Measurements from ENCODE around the gene TP53AIP1. TPM values are rescaled to one million over a fixed set of nuclear protein-coding genes. Genes with fewer than 3 reads are reported as not detected.

The TP53AIP1 gene
- total and polyA plus RNA-seq, 7 experiments from 2014 or later, result not detected

- Histone ChIP-seq H3K27me3 (ENCODE audit: control insufficient read depth in 2 of 2, insufficient read depth in 2 of 2, low read length in 2 of 2) (no peaks in the 10 kb centered on the region), H3K4me1 (ENCODE audit: control insufficient read depth in 2 of 2, insufficient read depth in 2 of 2, low read length in 2 of 2) (peaks cover 0 to 2% of the 10 kb centered on the region in 2 donors), H3K36me3 (ENCODE audit: control insufficient read depth in 2 of 3, insufficient read depth in 3 of 3, low read length in 3 of 3) (no peaks in the 10 kb centered on the region), H3K27ac (ENCODE audit: low read depth, low read length) (no peak overlapping the region), H3K9me3 (ENCODE audit: control insufficient read depth in 2 of 3, low read length in 3 of 3) (no peaks in the 10 kb centered on the region), H3K4me3 (ENCODE audit: low read length) (peak overlapping the region; percentile 24)
- no peak for DNase-seq
- intact Hi-C loops (cut with micrococcal nuclease), result no loop called here
- no peaks in the 10 kb centered on the region for H3K36me3 Mint-ChIP-seq
- peak overlapping the region in 5 of 10 donors; percentile 23 to 56 (median 31) for H3K4me3 Mint-ChIP-seq
- peaks cover 0 to 7% (median 0%) of the 10 kb centered on the region in 5 donors for H3K27me3 Mint-ChIP-seq
- ATAC-seq, result no peak
- H3K27ac Mint-ChIP-seq, result peak overlapping the region in 2 of 9 donors; percentile 1 to 63
- H3K4me1 Mint-ChIP-seq, result peaks cover 10 to 14% (median 11%) of the 10 kb centered on the region in 7 donors
- H3K9me3 Mint-ChIP-seq, result no peaks in the 10 kb centered on the region
- ChIA-PET CTCF (no interaction called here), POLR2A (interaction anchor here (0.5 kb wide), 1 partner anchor 789 kb away, joined by 6 read pairs; no protein-coding TSS in a partner anchor)
Measured at GRCh38 chr11:128927683-128928336, 14.9 kb downstream of the TP53AIP1 start.

DNA sequence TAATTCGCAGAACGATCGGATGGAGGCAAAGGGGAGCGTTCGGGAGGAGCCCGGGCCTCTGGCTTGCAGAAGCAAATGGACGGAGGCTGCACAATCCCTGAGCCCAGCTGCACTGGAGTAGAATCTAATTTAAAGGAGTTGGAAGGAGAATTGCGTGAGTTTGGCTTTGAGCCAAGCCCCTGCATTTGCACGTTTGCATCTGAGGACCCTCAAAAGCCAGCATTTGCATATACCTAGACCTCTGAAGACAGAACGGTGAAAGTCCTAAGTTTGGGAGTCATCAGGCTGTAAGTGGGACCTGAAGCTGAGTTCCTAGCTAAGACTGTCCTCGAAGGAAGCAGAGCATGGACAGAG, 15.6 kb downstream of the TP53AIP1 start:
- Histone ChIP-seq H3K4me1 (ENCODE audit: control insufficient read depth in 2 of 2, insufficient read depth in 2 of 2, low read length in 2 of 2) (peaks cover 0 to 2% of the 10 kb centered on the region in 2 donors), H3K27ac (ENCODE audit: low read depth, low read length) (no peak overlapping the region), H3K27me3 (ENCODE audit: control insufficient read depth in 2 of 2, insufficient read depth in 2 of 2, low read length in 2 of 2) (no peaks in the 10 kb centered on the region), H3K9me3 (ENCODE audit: control insufficient read depth in 2 of 3, low read length in 3 of 3) (no peaks in the 10 kb centered on the region), H3K4me3 (ENCODE audit: low read length) (no peak overlapping the region), H3K36me3 (ENCODE audit: control insufficient read depth in 2 of 3, insufficient read depth in 3 of 3, low read length in 3 of 3) (no peaks in the 10 kb centered on the region)
- no peak for DNase-seq
- POLR2A ChIA-PET, result no interaction called here
- H3K27ac Mint-ChIP-seq, result no peak overlapping the region
- no peaks in the 10 kb centered on the region for H3K9me3 Mint-ChIP-seq
- intact Hi-C loops (cut with micrococcal nuclease), result no loop called here
- no peaks in the 10 kb centered on the region for H3K36me3 Mint-ChIP-seq
- H3K4me3 Mint-ChIP-seq, result no peak overlapping the region
- H3K4me1 Mint-ChIP-seq, result peaks cover 10 to 14% (median 11%) of the 10 kb centered on the region in 7 donors
- H3K27me3 Mint-ChIP-seq, result peaks cover 0 to 7% (median 0%) of the 10 kb centered on the region in 5 donors
- no peak for ATAC-seq
- CTCF ChIA-PET, result no interaction called here

DNA sequence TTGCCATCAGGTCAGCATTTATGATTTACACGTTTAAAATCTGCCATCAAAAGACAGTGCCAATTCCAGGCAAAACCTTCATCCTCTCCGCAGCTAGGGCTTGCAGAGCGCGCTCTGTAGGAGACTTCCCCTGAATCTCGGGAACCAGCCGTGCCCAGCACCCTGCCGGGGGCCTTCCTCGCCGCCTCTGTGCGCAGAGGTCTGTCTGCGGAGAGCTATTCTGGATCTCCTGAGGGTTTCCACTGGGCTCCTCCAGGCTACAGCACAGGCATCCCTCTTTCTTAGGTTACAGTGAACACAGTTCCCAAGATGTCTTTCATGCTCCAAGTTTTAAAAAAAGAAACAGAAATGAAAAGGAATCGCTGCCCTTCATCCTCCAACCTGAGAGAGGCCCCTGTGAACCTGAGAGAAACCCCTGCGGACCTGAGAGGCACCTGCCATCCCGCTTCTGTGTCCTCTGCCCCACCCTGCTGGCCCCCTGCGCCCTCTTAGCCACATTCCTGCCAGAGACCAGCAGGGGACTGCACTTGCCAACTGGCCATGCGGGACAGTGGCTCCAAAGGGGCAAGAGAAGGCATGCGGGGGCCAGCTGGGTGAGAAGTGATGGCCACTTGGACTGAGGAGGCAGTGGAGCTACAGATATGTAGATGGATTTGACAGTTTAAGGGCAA, 16.1 kb downstream of the TP53AIP1 start:
- intact Hi-C loops (cut with micrococcal nuclease), result no loop called here
- CTCF ChIA-PET, result no interaction called here
- H3K36me3 Mint-ChIP-seq, result no peaks in the 10 kb centered on the region
- Histone ChIP-seq H3K4me1 (ENCODE audit: control insufficient read depth in 2 of 2, insufficient read depth in 2 of 2, low read length in 2 of 2) (peaks cover 0 to 2% of the 10 kb centered on the region in 2 donors), H3K9me3 (ENCODE audit: control insufficient read depth in 2 of 3, low read length in 3 of 3) (no peaks in the 10 kb centered on the region), H3K36me3 (ENCODE audit: control insufficient read depth in 2 of 3, insufficient read depth in 3 of 3, low read length in 3 of 3) (no peaks in the 10 kb centered on the region), H3K27ac (ENCODE audit: low read depth, low read length) (no peak overlapping the region), H3K4me3 (ENCODE audit: low read length) (no peak overlapping the region), H3K27me3 (ENCODE audit: control insufficient read depth in 2 of 2, insufficient read depth in 2 of 2, low read length in 2 of 2) (no peaks in the 10 kb centered on the region)
- POLR2A ChIA-PET, result no interaction called here
- peaks cover 10 to 14% (median 11%) of the 10 kb centered on the region in 7 donors for H3K4me1 Mint-ChIP-seq
- no peak overlapping the region for H3K27ac Mint-ChIP-seq
- ATAC-seq, result no peak
- DNase-seq, result no peak
- no peak overlapping the region for H3K4me3 Mint-ChIP-seq
- H3K27me3 Mint-ChIP-seq, result peaks cover 0 to 7% (median 0%) of the 10 kb centered on the region in 5 donors
- H3K9me3 Mint-ChIP-seq, result no peaks in the 10 kb centered on the region

- Histone ChIP-seq H3K27me3 (ENCODE audit: control insufficient read depth in 2 of 2, insufficient read depth in 2 of 2, low read length in 2 of 2) (no peaks in the 10 kb centered on the region), H3K4me3 (ENCODE audit: low read length) (no peak overlapping the region), H3K36me3 (ENCODE audit: control insufficient read depth in 2 of 3, insufficient read depth in 3 of 3, low read length in 3 of 3) (no peaks in the 10 kb centered on the region), H3K27ac (ENCODE audit: low read depth, low read length) (no peak overlapping the region), H3K4me1 (ENCODE audit: control insufficient read depth in 2 of 2, insufficient read depth in 2 of 2, low read length in 2 of 2) (peaks cover 0 to 2% of the 10 kb centered on the region in 2 donors), H3K9me3 (ENCODE audit: control insufficient read depth in 2 of 3, low read length in 3 of 3) (no peaks in the 10 kb centered on the region)
- CTCF ChIA-PET, result no interaction called here
- Mint-ChIP-seq H3K4me1 (peaks cover 10 to 14% (median 11%) of the 10 kb centered on the region in 7 donors), H3K4me3 (no peak overlapping the region), H3K27ac (no peak overlapping the region), H3K9me3 (no peaks in the 10 kb centered on the region), H3K27me3 (peaks cover 0 to 7% (median 0%) of the 10 kb centered on the region in 5 donors), H3K36me3 (no peaks in the 10 kb centered on the region)
- ATAC-seq (no peak), DNase-seq (no peak)
- POLR2A ChIA-PET, result no interaction called here
- intact Hi-C loops (cut with micrococcal nuclease), result no loop called here
Measured at GRCh38 chr11:128926000-128926399, 16.7 kb downstream of the TP53AIP1 start.

DNA sequence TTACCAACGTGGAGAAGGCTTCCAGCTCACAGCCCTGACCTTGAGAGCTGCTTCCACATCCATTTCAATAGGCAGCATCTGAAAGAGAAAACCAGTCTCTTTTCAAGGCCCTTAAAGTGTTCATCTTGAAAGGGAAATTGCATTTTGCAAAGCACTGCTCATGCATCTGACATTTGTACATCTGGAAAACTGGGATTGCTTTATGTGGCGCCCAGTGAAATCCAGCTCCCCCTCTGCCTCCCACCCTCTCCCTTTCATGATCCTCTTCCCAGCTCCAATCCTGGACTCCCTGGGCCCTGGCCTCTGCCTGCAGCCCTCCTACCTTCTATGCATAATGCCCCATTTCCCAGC, 17.4 kb downstream of the TP53AIP1 start:
- ChIA-PET POLR2A (no interaction called here), CTCF (no interaction called here)
- DNase-seq (no peak), ATAC-seq (no peak)
- H3K4me1 ChIP-seq (ENCODE audit: control insufficient read depth in 2 of 2, insufficient read depth in 2 of 2, low read length in 2 of 2), result peaks cover 0 to 2% of the 10 kb centered on the region in 2 donors
- Mint-ChIP-seq H3K4me1 (peaks cover 10 to 14% (median 11%) of the 10 kb centered on the region in 7 donors), H3K36me3 (no peaks in the 10 kb centered on the region), H3K9me3 (no peaks in the 10 kb centered on the region), H3K27me3 (peaks cover 0 to 10% (median 0%) of the 10 kb centered on the region in 5 donors), H3K4me3 (no peak overlapping the region), H3K27ac (no peak overlapping the region)
- no peak overlapping the region for H3K4me3 ChIP-seq (ENCODE audit: low read length)
- no peaks in the 10 kb centered on the region for H3K36me3 ChIP-seq (ENCODE audit: control insufficient read depth in 2 of 3, insufficient read depth in 3 of 3, low read length in 3 of 3)
- no peaks in the 10 kb centered on the region for H3K9me3 ChIP-seq (ENCODE audit: control insufficient read depth in 2 of 3, low read length in 3 of 3)
- intact Hi-C loops (cut with micrococcal nuclease), result no loop called here
- no peak overlapping the region for H3K27ac ChIP-seq (ENCODE audit: low read depth, low read length)
- H3K27me3 ChIP-seq (ENCODE audit: control insufficient read depth in 2 of 2, insufficient read depth in 2 of 2, low read length in 2 of 2), result no peaks in the 10 kb centered on the region

GRCh38 chr11:128924510-128925249, 18.0 kb downstream of the TP53AIP1 start:
- H3K4me3 ChIP-seq (ENCODE audit: low read length), result no peak overlapping the region
- Mint-ChIP-seq H3K27ac (no peak overlapping the region), H3K36me3 (no peaks in the 10 kb centered on the region), H3K4me3 (no peak overlapping the region), H3K27me3 (peaks cover 0 to 11% (median 0%) of the 10 kb centered on the region in 5 donors), H3K9me3 (no peaks in the 10 kb centered on the region), H3K4me1 (peaks cover 10 to 14% (median 11%) of the 10 kb centered on the region in 7 donors)
- H3K27me3 ChIP-seq (ENCODE audit: control insufficient read depth in 2 of 2, insufficient read depth in 2 of 2, low read length in 2 of 2), result no peaks in the 10 kb centered on the region
- ChIA-PET CTCF (no interaction called here), POLR2A (no interaction called here)
- no peaks in the 10 kb centered on the region for H3K9me3 ChIP-seq (ENCODE audit: control insufficient read depth in 2 of 3, low read length in 3 of 3)
- intact Hi-C loops (cut with micrococcal nuclease), result no loop called here
- H3K27ac ChIP-seq (ENCODE audit: low read depth, low read length), result no peak overlapping the region
- DNase-seq, result no peak
- no peaks in the 10 kb centered on the region for H3K36me3 ChIP-seq (ENCODE audit: control insufficient read depth in 2 of 3, insufficient read depth in 3 of 3, low read length in 3 of 3)
- no peak for ATAC-seq
- peaks cover 0 to 2% of the 10 kb centered on the region in 2 donors for H3K4me1 ChIP-seq (ENCODE audit: control insufficient read depth in 2 of 2, insufficient read depth in 2 of 2, low read length in 2 of 2)

All from naive thymus-derived CD4-positive, alpha-beta T cell (primary cell).